GM12878 (cell line): ENCODE results near the gene ZMYM3. TPM values are rescaled to one million over a fixed set of nuclear protein-coding genes. Genes with fewer than 3 reads are reported as not detected.

Experiments
- ATAC-seq: fragments of 200-7000 bp; cut with Tn5 transposase; 3 replicates; pipeline ENCODE4 v1.9.1; 2020; ENCODE audit warnings: mild to moderate bottlenecking, moderate library complexity
- BruUV-seq: library from RNA; stranded (reverse); fragments of 400-500 nt; replicated peaks from 2 replicates; lab custom pipeline; 2021; lab: Mats Ljungman, UMichigan
- CTCF ChIA-PET: fragments of 300-600 bp; sonication (Branson Sonifier 250); formaldehyde crosslinking; extraction: SDS; loops from one replicate; lab custom pipeline; 2021; ENCODE audit warnings: inconsistent platforms; lab: Yijun Ruan, JAX
- POLR2A ChIA-PET: fragments of 350-600 bp; formaldehyde crosslinking; extraction: SDS; loops from one replicate; lab custom pipeline; 2021; ENCODE audit warnings: inconsistent platforms; lab: Charles Lee
- RAD21 ChIA-PET: fragments of 300-600 bp; sonication (Branson Sonifier 250); formaldehyde crosslinking; loops from one replicate; lab custom pipeline; 2023; ENCODE audit warnings: antibody characterized with exemption; ENCODE audit not compliant: unreplicated experiment; lab: Charles Lee
- SMC1A ChIA-PET: fragments of 300-600 bp; sonication (Branson Sonifier 250); formaldehyde crosslinking; loops from one replicate; lab custom pipeline; 2023; ENCODE audit not compliant: unreplicated experiment, uncharacterized antibody; lab: Charles Lee
- DNase-seq: peaks from one replicate; pipeline ENCODE4 v3.0.0-alpha.2; 2011; ENCODE audit warnings: low read depth, low spot score
- FAIRE-seq: peaks from 3 replicates; lab custom pipeline; 2011; peaks lifted over from hg19 to GRCh38; lab: Jason Lieb, UNC
- H2AFZ ChIP-seq: 2 replicates; pipeline ENCODE4 v1.6.0; 2011; ENCODE audit warnings: low read depth, low read length, control low read depth; ENCODE audit not compliant: control insufficient read depth
- H3K27ac ChIP-seq: 2 replicates; pipeline ENCODE4 v1.5.1; 2011; ENCODE audit warnings: control low read depth; ENCODE audit not compliant: control insufficient read depth, insufficient read depth
- H3K27me3 ChIP-seq, 2 experiments: replicated peaks in 1 of 2; 2 replicates each; pipeline versions ENCODE4 v1.6.0 to v1.6.1; 2011; ENCODE audit warnings: low read length in 1 of 2; ENCODE audit not compliant: control insufficient read depth in 2 of 2, insufficient read depth in 2 of 2
- H3K36me3 ChIP-seq, 2 experiments: 2 replicates each; pipeline ENCODE4 v1.5.1; 2011; ENCODE audit warnings: low read length in 1 of 2; ENCODE audit not compliant: control insufficient read depth in 2 of 2, insufficient read depth in 2 of 2
- H3K4me1 ChIP-seq: 2 replicates; pipeline ENCODE4 v1.6.1; 2011; ENCODE audit warnings: mild to moderate bottlenecking, low read length, moderate library complexity, mixed read lengths; ENCODE audit not compliant: control insufficient read depth, insufficient read depth
- H3K4me2 ChIP-seq: 2 replicates; pipeline ENCODE4 v1.6.0; 2011; ENCODE audit warnings: control low read depth; ENCODE audit not compliant: control insufficient read depth, insufficient read depth
- H3K4me3 ChIP-seq: fragments of 200-600 bp; sonication (generic); 2 replicates; pipeline ENCODE4 v1.5.1; 2016
- H3K79me2 ChIP-seq: 2 replicates; pipeline ENCODE4 v1.6.0; 2011; ENCODE audit warnings: low read length; ENCODE audit not compliant: control insufficient read depth, insufficient read depth
- H3K9ac ChIP-seq: 2 replicates; pipeline ENCODE4 v1.8.0; 2011; ENCODE audit warnings: low read length, control low read depth, mixed read lengths; ENCODE audit not compliant: control insufficient read depth, insufficient read depth
- H3K9me3 ChIP-seq: replicated peaks from 3 replicates; pipeline ENCODE4 v1.5.1; 2011; ENCODE audit warnings: mild to moderate bottlenecking, low read length; ENCODE audit not compliant: control insufficient read depth, insufficient read depth
- H4K20me1 ChIP-seq: 2 replicates; pipeline ENCODE4 v1.6.0; 2011; ENCODE audit not compliant: control insufficient read depth, insufficient read depth
- BCL3 ChIP-seq: IDR thresholded peaks from 2 replicates; pipeline ENCODE4 v1.6.1; 2011; ENCODE audit warnings: borderline replicate concordance, low read depth, mild to moderate bottlenecking, moderate library complexity, low read length; ENCODE audit not compliant: insufficient read depth, poor library complexity, severe bottlenecking
- CREB1 ChIP-seq: IDR thresholded peaks from 2 replicates; pipeline ENCODE4 v1.6.1; 2012; ENCODE audit warnings: low read depth, mild to moderate bottlenecking, inconsistent platforms
- E2F4 ChIP-seq: IDR thresholded peaks from 2 replicates; pipeline ENCODE4 v1.6.1; 2012; ENCODE audit warnings: low read depth, low read length, improper control_type of control experiment
- E2F8 ChIP-seq: fragments of 450-650 bp; IDR thresholded peaks from 2 replicates; pipeline ENCODE4 v1.6.1; 2018; ENCODE audit warnings: mild to moderate bottlenecking, low read depth, moderate library complexity; ENCODE audit not compliant: partially characterized antibody
- GABPA ChIP-seq: IDR thresholded peaks from 2 replicates; pipeline ENCODE4 v1.6.1; 2014; ENCODE audit warnings: antibody characterized with exemption, low read depth, mild to moderate bottlenecking, inconsistent platforms
- JUNB ChIP-seq: IDR thresholded peaks from 2 replicates; pipeline ENCODE4 v1.6.1; 2016; ENCODE audit warnings: antibody characterized with exemption, mild to moderate bottlenecking
- NFIC ChIP-seq: IDR thresholded peaks from 2 replicates; pipeline ENCODE4 v1.6.1; 2012; ENCODE audit warnings: low read depth, mild to moderate bottlenecking, inconsistent platforms, low read length, moderate library complexity
- NR2C2 ChIP-seq: IDR thresholded peaks from 2 replicates; pipeline ENCODE4 v1.6.1; 2011; ENCODE audit warnings: borderline replicate concordance, low read depth; ENCODE audit not compliant: control insufficient read depth, insufficient read length
- NRF1 ChIP-seq: conservative IDR thresholded peaks from 2 replicates; pipeline ENCODE4 v1.6.1; 2011; ENCODE audit warnings: mild to moderate bottlenecking, low read depth, low read length, improper control_type of control experiment
- RAD21 ChIP-seq: IDR thresholded peaks from 2 replicates; pipeline ENCODE4 v1.6.1; 2011; ENCODE audit warnings: mild to moderate bottlenecking, low read depth, low read length, moderate library complexity; ENCODE audit not compliant: insufficient read depth
- RELB ChIP-seq: fragments of 450-650 bp; IDR thresholded peaks from 2 replicates; pipeline ENCODE4 v1.6.1; 2017; ENCODE audit warnings: low read depth, mild to moderate bottlenecking, moderate library complexity
- SIN3A ChIP-seq: IDR thresholded peaks from 2 replicates; pipeline ENCODE4 v1.6.1; 2012; ENCODE audit warnings: low read depth, low read length, improper control_type of control experiment
- SMAD1 ChIP-seq: fragments of 450-650 bp; IDR thresholded peaks from 2 replicates; pipeline ENCODE4 v1.6.1; 2018; ENCODE audit warnings: mild to moderate bottlenecking, low read depth; ENCODE audit not compliant: partially characterized antibody
- SMC3 ChIP-seq: IDR thresholded peaks from 2 replicates; pipeline ENCODE4 v1.6.1; 2011; ENCODE audit warnings: low read length, improper control_type of control experiment, borderline replicate concordance
- SREBF1 ChIP-seq: IDR thresholded peaks from 2 replicates; pipeline ENCODE4 v1.6.1; 2012; ENCODE audit warnings: mild to moderate bottlenecking, low read length
- TCF7 ChIP-seq: IDR thresholded peaks from 2 replicates; pipeline ENCODE4 v1.6.1; 2014; ENCODE audit warnings: antibody characterized with exemption, borderline replicate concordance
- ZNF24 ChIP-seq: fragments of 450-650 bp; IDR thresholded peaks from 2 replicates; pipeline ENCODE4 v1.6.1; 2017; ENCODE audit warnings: antibody characterized with exemption, mild to moderate bottlenecking
- WGBS: methylation state at CpG from one replicate; pipeline ENCODE4 v1.1.6; 2016; ENCODE audit warnings: low lambda C conversion rate; ENCODE audit not compliant: insufficient replicate concordance, insufficient coverage; ENCODE audit errors: missing lambda C conversion rate; 5-methylcytosine and 5-hydroxymethylcytosine counted together
- in situ Hi-C: fragments of 300-500 bp; cut with MboI; formaldehyde crosslinking; loops from 9 replicates; pipeline ENCODE4 v1.14.3; 2018; ENCODE audit warnings: mixed read lengths
- intact Hi-C: fragments of 100-400 bp; cut with micrococcal nuclease; formaldehyde crosslinking; loops from one replicate; pipeline ENCODE4 v1.14.2; 2022; ENCODE audit not compliant: unreplicated experiment
- polyA plus RNA-seq, 11 experiments: library from polyadenylated mRNA; depleted of rRNA in 4 of 11; unstranded in 6 of 11; stranded (reverse) in 5 of 11; fragments of >200 nt; fragmentation: Nextera tagmentation in 4 of 11; fragmentation: Illumina TruSeq in 1 of 11; extraction: Ambion mirVana in 4 of 11; extraction: Trizol in 1 of 11; gene quantifications; 1 replicate in 1 of 11; 2 replicates in 10 of 11; pipeline versions ENCODE4 v1.2.1 to v1.2.3, GENCODE V29; 2011 to 2016; ENCODE audit warnings: inconsistent platforms in 2 of 11, missing spikeins in 2 of 11, low read depth in 1 of 11
- total RNA-seq, 4 experiments: library from RNA; depleted of rRNA in 3 of 4; stranded (reverse); fragments of >200 nt in 3 of 4; fragmentation: Illumina TruSeq in 1 of 4; extraction: Trizol in 1 of 4; gene quantifications; 2 replicates each; pipeline versions ENCODE4 v1.2.1 to v1.2.3, GENCODE V29; 2013 to 2021

Gene ZMYM3
- total and polyA plus RNA-seq, 10 of the 15 experiments (the other 5 are each of a cell fraction or from before 2014, with no cell fraction given), result 2.3 to 28.1 (median 12.3) TPM

GRCh38 chrX:71292669-71293365 is 38.9 kb upstream of the ZMYM3 start (continued):
- TF ChIP-seq ZNF24 (no peak), BCL3 (no peak), SMC3 (no peak), SIN3A (no peak), TCF7 (no peak), NFIC (no peak), RAD21 (no peak), E2F4 (no peak), NR2C2 (no peak)

GRCh38 chrX:71291381-71291780 is 37.4 kb upstream of the ZMYM3 start:
- intact Hi-C loops, result no loop called here
- POLR2A ChIA-PET, result interaction anchor here (1.2 kb wide), 1 partner anchor 8 kb away, joined by 3 read pairs; the partner anchor contains the start of gene NONO

More at GRCh38 chrX:71291381-71291780, 37.4 kb upstream of the ZMYM3 start:
- Histone ChIP-seq H2AFZ (no peak overlapping the region), H3K4me1 (no peaks in the 10 kb centered on the region), H4K20me1 (no peaks in the 10 kb centered on the region), H3K4me3 (no peak overlapping the region), H3K4me2 (no peak overlapping the region), H3K27ac (no peak overlapping the region), H3K79me2 (peaks cover 30% of the 10 kb centered on the region), H3K9me3 (no peaks in the 10 kb centered on the region), H3K36me3 (peaks cover 0 to 11% of the 10 kb centered on the region in 2 experiments; a peak in 3 of 4 replicates), H3K27me3 (no peaks in the 10 kb centered on the region), H3K9ac (no peak overlapping the region)
- ATAC-seq, result no peak
- 82% methylated on average over 6 of the region's 6 CpGs for WGBS
- no peak for DNase-seq
- BruUV-seq, result no TSS peak
- TF ChIP-seq SMAD1 (no peak), GABPA (no peak), SREBF1 (no peak), E2F8 (no peak), JUNB (no peak), RELB (no peak), CREB1 (no peak), NRF1 (no peak)
- in situ Hi-C loops, result no loop called here
- FAIRE-seq, result no peak
- RAD21 ChIA-PET, result no interaction called here
- CTCF ChIA-PET, result no interaction called here
- SMC1A ChIA-PET, result no interaction called here
